ENCODE measurements around the gene SULT1A4.
"Not testable (repeated sequence)": the region's sequence is repeated elsewhere in the genome, so short reads cannot be mapped to it uniquely, and the experiment has no call there.

Gene SULT1A4

GRCh38 chr16:29459706-29460646 is at the start of gene SULT1A4:
Gene SULT1A4, plus strand, starts transcription at chr16:29459913. Its CDS starts 1,473 bp downstream, at chr16:29461386.
- not testable (repeated sequence) for DNase-seq

GRCh38 chr16:29423587-29423986 is 36.1 kb upstream of the SULT1A4 start:
- DNase-seq: not testable (repeated sequence)

GRCh38 chr16:29425390-29425789 is 34.3 kb upstream of the SULT1A4 start:
- DNase-seq: not testable (repeated sequence)

- not testable (repeated sequence) for DNase-seq
These were observed 6.0 kb upstream of the SULT1A4 start for GRCh38 chr16:29453754-29454153.

GRCh38 chr16:29454269-29454668 is 5.4 kb upstream of the SULT1A4 start, which contains the start of the genes BOLA2 and SLX1B:
Gene BOLA2, minus strand, starts transcription at chr16:29454351. Its CDS starts 98 bp downstream, at chr16:29454253.
Gene SLX1B, plus strand, starts transcription at chr16:29454533.
- DNase-seq: not testable (repeated sequence)

- DNase-seq: not testable (repeated sequence)
These were observed 4.9 kb upstream of the SULT1A4 start for GRCh38 chr16:29454828-29455227.

GRCh38 chr16:29457660-29458059 is 2.1 kb upstream of the SULT1A4 start:
- not testable (repeated sequence) for DNase-seq

GRCh38 chr16:29460647-29461030 is 926 bp downstream of the SULT1A4 start:
- not testable (repeated sequence) for DNase-seq

- DNase-seq: not testable (repeated sequence)
These were observed 6.5 kb downstream of the SULT1A4 start for GRCh38 chr16:29465985-29466824.

GRCh38 chr16:29466904-29467303 is 7.2 kb downstream of the SULT1A4 start:
- DNase-seq: not testable (repeated sequence)

- DNase-seq: not testable (repeated sequence)
These were observed 8.1 kb downstream of the SULT1A4 start for GRCh38 chr16:29467654-29468366.

GRCh38 chr16:29469660-29470059 is 9.9 kb downstream of the SULT1A4 start:
- not testable (repeated sequence) for DNase-seq

- not testable (repeated sequence) for DNase-seq
These were observed 12.4 kb downstream of the SULT1A4 start for GRCh38 chr16:29472065-29472464.

GRCh38 chr16:29482276-29482675 is 22.6 kb downstream of the SULT1A4 start:
- not testable (repeated sequence) for DNase-seq

GRCh38 chr16:29506308-29506707 is 46.6 kb downstream of the SULT1A4 start, which contains the start of gene NPIPB12:
Gene NPIPB12, minus strand, starts transcription at chr16:29506408.
- DNase-seq: not testable (repeated sequence)
